8988T (cell line): ENCODE measurements around the gene ADAM23.

Source experiments
- DNase-seq: peaks from one replicate; pipeline ENCODE4 v3.0.0; 2011

Gene ADAM23

DNA sequence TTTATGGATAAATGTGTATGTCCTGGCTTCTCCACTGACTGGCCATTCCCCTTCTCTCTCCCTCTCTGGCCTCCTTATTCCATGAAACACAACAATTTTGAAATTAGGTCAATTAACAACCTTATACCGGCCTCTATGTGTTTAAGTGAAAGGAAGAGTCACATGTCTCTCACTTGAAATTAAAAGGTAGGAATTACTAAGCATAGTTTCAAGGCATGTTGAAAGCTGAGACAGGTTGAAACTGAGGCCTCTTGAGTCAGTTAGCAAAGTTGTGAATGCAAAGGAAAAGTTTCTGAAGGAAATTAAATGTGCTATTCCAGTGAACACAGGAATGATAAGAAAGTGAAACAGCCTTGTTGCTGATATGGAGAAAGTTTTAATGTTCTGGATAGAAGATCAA is 69.7 kb downstream of the ADAM23 start:
- DNase-seq, result no peak

DNA sequence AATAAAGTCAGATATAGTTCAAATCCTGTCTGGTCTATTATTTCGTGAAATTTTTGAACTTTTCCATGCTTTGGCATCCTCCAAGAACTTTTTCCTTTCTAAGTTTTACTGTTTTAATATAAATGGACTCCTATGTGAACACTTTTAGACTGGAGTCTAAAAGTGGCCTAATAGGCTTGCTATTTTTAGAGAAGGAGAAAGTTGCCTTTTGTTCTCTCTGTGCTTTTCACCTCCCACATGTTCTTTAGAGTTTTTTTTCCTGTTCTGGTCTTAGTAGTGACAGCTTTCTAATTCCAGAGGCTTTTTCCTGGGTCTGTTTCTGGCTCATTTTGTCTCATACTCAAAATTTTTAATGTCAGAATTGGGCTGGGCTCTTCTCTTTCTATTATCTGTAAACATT is 72.2 kb downstream of the ADAM23 start:
- DNase-seq, result no peak

GRCh38 chr2:206518997-206519396 is 75.7 kb downstream of the ADAM23 start:
- DNase-seq, result no peak

GRCh38 chr2:206520450-206520849 is 77.1 kb downstream of the ADAM23 start:
- DNase-seq, result no peak

- no peak for DNase-seq
Measured at GRCh38 chr2:206521115-206521514, 77.8 kb downstream of the ADAM23 start.

DNA sequence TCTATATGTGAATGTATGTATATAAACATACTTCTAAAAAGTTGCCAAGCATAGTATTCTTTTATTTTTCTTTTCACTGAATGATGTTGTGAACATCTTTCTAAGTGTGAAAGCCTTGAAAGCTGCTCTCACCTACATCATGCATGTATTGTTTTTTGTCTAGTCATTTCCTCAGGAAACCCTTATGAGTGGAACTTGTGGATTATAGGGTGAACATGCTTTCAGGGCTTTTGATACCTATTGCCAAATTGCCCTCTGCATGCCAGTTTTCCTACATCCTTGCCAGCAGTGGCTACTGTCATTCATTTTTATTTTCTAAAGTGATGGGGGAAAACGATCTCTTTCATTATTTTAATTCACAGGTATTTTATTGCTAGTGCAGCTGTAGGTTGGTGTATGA is 78.3 kb downstream of the ADAM23 start:
- DNase-seq, result no peak

- DNase-seq, result no peak
Measured at GRCh38 chr2:206526416-206526815, 83.1 kb downstream of the ADAM23 start.

DNA sequence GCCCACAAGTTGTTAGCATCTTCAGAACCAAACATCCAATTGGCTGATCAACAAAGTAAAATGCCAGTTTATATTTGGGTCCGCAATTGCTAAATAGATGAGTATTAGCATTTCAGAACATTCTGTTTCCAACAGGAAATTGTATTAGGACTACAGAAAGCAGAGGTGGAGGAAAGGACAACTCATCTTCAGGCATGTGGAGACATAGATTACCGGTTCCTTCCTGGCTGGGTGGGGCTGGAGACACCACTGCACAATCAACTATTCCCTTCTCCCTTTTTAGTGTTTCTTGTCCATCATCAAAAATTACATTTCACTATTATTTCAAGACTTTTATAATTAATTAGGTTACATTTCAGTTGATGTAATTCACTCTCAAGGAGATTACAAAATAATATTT is 83.8 kb downstream of the ADAM23 start:
- no peak for DNase-seq

DNA sequence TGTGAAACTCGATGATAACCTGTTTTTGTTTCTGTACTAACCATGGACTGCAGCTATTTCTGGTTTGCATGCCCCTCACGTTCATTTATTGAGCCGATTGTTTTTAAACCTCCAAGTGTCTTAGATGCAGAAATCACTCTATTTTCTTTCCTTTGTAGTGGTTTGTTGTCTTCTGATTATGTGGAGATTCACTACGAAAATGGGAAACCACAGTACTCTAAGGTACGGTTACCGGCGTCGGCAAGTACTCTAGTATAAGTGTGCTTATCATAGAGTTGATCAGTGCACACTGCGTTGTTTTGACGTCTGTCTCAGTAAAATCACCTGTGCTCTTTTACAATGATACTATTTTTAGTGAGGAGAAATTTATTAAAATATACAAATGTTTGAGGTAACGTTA is 87.4 kb downstream of the ADAM23 start:
- DNase-seq, result no peak

- DNase-seq, result no peak
Measured at GRCh38 chr2:206531996-206532543, 88.7 kb downstream of the ADAM23 start.

GRCh38 chr2:206533977-206534376 is 90.6 kb downstream of the ADAM23 start:
- no peak for DNase-seq

DNA sequence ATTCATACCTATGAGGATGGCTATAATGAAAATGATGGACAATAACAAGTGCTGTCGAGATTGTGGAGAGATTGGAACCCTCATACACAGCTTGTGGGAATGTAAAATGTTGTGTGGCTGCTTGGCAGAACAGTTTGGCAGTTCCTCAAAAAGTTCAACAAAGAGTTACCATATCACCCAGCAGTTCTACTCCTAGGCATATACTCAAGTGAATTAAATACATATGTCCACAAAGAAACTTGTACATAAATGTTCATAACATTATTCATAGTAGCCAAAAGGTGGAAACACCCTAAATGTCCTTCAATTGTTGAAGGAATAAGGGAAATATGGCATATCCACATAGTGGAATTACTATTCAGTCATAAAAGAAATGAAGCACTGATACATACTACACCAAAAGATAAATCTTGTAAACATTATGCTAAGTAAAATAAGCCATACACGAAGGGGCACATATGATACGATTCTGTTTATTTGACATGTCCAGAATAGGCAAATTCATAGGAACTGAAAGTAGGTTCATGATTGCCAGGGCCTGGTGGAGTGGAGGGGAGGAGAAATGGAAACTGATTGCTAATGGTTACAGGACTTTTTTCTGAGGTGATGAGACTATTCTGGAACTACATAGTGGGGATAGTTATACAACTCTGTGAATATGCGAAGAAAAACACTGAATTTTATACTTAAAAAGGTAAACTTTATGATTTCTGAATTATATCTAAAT is 92.1 kb downstream of the ADAM23 start:
- DNase-seq, result no peak

DNA sequence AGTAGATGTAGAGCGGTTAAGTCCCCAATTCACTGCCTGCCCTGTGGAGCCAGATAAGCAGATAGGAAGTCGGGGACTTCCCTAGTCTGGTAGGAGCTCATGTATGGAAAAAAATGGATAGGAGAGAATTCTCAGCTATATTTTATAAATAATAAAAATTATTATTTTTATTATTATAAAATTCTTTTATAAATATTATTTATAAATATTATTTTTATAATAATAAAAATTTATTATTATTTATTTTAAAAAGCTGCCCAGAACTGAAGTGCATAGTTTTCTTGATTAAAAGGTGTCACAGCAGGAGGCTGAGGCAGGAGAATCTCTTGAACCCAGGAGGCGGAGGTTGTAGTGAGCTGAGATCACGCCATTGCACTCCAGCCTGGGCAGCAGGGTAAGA is 97.4 kb downstream of the ADAM23 start:
- no peak for DNase-seq

DNA sequence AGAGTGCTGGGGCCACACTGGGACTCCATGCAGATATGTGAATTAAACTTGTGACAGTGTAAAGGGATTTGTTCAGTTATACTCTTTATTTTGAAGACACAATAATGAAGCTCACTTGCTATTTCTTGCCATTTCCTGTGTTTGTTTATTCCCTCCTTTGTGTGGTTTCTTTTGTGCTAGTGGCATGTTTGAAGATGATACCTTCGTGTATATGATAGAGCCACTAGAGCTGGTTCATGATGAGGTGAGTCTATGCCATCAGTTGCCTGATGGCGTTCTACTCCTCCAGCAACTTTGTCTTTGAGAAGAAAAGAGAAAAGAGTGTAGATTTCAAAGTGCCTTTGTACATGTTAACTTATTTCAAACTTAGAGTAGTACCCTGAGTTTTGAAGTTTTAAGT is 99.7 kb downstream of the ADAM23 start:
- no peak for DNase-seq

GRCh38 chr2:206548383-206548782 is 105.1 kb downstream of the ADAM23 start:
- DNase-seq, result no peak

GRCh38 chr2:206555721-206556120 is 112.4 kb downstream of the ADAM23 start:
- DNase-seq, result no peak

- DNase-seq, result no peak
Measured at GRCh38 chr2:206556357-206556949, 113.1 kb downstream of the ADAM23 start.

DNA sequence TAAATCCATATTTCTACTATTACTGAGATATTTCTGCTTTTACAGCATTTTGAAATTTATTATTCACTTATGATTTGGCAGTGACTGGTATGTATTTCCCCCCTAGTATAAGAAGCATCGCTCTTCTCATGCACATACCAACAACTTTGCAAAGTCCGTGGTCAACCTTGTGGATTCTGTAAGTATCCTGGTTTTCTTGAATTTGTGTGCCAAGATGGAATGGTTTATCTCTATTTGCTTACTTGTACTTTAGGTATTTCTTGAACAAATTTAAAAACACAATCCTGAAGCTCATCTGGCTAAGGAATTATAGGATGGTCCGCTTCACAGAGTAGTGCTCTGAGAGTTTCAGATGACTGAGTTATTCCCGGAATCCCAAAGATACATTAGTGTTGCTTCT is 114.0 kb downstream of the ADAM23 start:
- DNase-seq, result no peak

- DNase-seq, result no peak
Measured at GRCh38 chr2:206558492-206558891, 115.2 kb downstream of the ADAM23 start.

- DNase-seq, result no peak
Measured at GRCh38 chr2:206561962-206562361, 118.6 kb downstream of the ADAM23 start.

- no peak for DNase-seq
Measured at GRCh38 chr2:206562375-206562774, 119.0 kb downstream of the ADAM23 start.

GRCh38 chr2:206563374-206563773 is 120.0 kb downstream of the ADAM23 start:
- DNase-seq, result no peak

GRCh38 chr2:206565666-206566065 is 122.3 kb downstream of the ADAM23 start:
- no peak for DNase-seq

- no peak for DNase-seq
Measured at GRCh38 chr2:206569470-206569869, 126.1 kb downstream of the ADAM23 start.

DNA sequence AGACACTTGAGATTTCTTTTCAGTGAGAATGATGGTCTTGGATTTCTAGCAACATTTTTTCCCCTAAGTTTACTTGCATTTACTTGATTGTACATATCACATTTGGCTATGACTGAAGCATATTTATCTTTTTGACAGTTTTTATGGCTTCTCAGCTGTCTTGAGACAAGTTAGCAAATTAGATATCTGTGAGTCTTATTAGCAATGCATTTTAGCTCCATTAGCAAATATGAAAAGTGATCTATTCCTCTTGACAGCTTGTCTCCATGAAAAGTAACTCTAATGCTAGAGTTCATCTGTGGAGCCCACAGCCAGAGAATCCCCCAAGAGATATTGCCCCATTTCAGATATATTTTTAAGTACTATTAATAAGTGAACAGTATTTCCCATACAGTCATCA is 126.9 kb downstream of the ADAM23 start:
- no peak for DNase-seq
